ENCODE results near the gene ADGRA3.

Gene ADGRA3

DNA sequence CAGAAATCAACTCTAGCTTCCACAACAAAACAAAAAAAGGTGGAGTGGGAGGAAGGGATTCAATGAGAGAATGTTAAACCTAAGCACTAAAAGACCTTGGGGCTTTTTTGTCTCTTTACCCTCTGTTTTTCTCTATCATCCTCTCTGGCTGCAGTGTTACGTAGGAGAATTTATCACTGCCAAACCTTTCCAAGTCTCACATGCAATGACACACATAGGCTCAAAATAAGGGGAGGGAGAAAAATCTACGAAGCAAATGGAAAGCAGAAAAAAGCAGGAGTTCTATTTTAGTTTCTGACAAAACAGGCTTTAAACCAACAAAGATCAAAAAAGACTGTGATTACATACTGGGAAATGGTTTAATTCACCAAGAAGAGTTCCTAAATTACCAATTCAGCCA lies 152.1 kb downstream of the ADGRA3 start:
- no peak for DNase-seq (ENCODE audit: low read depth)

DNA sequence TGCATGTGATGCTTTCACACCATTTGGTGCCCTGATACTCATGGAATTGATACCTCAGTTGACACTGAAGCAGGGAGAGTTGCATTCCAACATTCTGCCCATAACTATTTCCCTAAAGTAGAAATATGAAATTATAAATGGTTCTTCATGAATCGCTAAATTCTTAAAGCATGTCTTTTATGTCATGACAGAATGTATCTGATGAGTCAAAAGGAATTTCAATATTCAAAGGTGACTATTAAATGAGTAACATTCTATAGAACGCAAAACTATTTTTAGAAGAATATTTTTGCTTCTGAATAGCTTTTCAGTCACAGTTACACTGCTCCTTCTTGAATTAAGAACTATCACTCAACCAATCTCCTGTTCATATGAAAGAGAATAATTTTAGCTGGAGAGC lies 152.8 kb downstream of the ADGRA3 start:
- no peak for DNase-seq (ENCODE audit: low read depth)

DNA sequence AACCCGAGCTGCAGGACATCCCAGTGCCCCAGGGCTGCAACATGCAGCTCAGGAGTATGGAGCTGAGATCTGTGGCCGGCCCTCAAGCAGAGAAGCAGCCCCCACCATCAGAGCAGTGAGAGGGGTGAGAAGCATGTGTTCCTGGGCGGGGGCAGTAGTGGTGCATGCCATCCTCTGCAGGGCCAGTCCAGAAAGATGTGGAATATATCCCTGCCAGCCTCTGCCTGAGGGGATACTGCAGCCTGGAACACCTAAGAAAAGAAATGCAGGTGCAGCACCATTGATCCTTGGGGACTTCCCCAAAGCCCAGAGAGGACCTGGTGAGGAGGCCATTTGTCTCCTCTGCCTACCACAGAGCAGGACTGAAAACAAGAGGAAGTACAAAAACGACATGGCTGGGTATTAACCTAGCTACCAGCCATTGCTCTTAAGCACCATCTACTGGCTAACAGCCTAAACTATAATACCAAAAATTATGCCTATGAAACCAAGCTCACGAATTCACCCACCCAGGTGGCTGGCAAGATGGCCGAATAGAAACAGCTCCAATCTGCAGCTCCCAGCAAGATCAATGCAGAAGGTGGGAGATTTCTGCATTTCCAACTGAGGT lies 158.8 kb downstream of the ADGRA3 start:
- no peak for DNase-seq (ENCODE audit: low read depth)

DNA sequence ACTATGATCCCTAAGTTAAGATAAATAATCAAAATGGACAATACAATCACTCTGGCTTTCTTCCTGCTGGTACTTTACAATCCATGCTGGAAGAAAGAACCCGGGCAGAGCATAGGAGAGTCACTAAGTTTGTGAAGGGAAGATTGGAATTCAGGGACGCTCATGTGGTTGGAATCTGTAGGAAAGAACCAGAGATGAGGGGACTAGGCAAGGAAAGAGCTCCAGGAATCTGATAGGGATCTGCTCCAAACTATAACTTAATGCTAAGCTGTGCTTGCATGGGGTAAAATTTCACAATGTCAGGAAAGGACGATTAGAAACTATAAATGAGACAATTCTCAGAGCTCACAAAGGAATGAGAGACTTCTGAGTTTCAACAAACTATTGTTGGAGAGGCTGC lies 167.5 kb downstream of the ADGRA3 start:
- no peak for DNase-seq (ENCODE audit: low read depth)

DNA sequence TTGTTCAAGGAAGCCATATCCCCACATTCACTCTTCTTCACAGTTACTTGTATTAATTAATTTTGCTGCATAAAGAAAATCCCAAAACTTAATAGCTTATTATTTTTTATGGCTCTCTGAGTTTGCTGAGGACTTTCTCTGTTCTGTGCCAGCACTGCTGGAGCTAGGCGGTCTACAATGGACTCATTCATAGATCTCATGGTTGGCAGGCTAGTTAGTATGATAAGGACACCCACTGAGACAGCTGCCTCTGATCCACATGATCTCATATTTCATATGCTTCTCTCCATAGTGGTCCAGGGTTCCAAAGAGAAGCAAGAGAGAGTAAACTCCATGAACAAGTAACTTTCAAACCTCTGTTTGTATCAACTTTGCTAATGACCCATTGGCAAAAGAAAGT lies 170.2 kb downstream of the ADGRA3 start:
- no peak for DNase-seq (ENCODE audit: low read depth)

DNA sequence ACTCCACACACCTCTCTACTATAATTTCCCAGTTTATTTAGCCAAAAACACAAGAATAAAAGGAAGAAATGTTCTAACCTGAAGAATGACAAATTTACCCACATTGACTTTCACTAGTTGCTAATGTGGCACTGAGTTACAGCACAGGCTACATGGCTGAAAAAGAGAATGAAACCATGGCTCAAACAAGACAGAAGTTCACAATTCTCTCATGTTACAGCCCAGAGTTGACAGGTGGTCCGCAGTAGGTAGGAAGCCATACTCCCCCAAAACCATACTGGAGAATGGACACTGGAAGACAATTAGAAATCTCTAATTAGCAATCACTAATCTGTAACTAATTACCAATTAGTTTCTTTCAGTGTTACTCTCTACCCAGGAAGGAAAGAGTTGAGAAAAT lies 170.8 kb downstream of the ADGRA3 start:
- no peak for DNase-seq (ENCODE audit: low read depth)

DNA sequence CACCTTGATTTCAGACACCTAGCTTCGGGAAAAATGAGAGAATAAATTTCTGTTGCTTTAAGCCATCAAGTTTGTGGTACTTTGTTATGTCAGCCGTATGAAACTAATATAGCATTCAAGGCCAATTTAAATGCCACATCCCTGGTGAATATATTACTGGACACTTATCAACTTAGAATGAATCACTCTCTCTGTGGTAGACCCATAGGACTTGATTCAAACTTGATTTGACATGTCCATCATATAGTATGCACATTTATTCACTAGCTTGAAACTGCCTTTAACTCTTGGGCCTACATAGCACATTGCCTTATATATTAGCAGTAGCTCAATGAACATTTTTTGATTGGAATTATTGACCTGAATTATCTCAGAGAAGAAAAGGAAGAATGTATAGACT lies 172.3 kb downstream of the ADGRA3 start:
- no peak for DNase-seq (ENCODE audit: low read depth)

DNA sequence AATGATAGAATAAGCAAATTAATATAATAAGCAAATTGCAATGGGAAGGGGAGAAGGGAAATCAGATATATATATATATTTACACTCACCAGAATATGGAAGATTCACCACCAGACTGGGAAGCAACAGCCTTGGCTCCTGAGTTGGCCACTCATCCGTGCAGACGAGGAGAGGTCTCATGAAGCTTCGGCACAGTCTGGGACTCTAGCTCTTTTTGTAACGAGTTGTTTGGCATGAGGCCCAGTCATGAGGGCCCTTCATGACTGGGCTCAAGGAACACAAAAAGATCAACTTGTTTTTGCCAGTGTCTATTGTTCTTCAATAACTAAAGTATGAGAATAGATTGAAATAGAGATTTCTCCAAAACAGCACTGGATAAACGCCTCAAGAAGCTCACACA lies 176.4 kb downstream of the ADGRA3 start:
- no peak for DNase-seq (ENCODE audit: low read depth)

DNA sequence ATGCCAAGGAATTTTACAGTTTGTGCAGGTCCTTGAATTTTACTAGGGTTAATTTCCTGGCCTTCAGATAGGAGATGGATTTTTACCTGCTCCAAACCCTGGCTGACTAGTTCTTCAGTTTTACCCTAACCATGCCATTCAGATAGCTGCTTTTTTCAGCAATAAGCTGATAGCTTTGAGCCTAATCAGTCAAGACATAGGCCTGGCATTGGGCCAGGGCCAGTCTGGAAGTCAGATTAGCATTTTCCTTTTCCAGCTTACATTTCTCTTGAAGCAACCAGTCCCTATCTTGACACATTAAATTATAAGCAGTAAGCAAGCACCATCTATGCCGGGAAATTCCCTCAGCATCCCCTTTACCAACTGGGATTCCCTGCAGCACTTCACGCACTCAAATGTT lies 177.1 kb downstream of the ADGRA3 start:
- no peak for DNase-seq (ENCODE audit: low read depth)
